ENCODE measurements around the gene SLC6A20.

The SLC6A20 gene

GRCh38 chr3:45787551-45787950, 8.8 kb downstream of the SLC6A20 start:
- Histone ChIP-seq H3K36me3 (ENCODE audit: insufficient read depth, low read length) (no peaks in the 10 kb centered on the region), H3K4me3 (ENCODE audit: low read length) (no peak overlapping the region), H3K4me2 (ENCODE audit: low read length) (no peak overlapping the region), H3K4me1 (ENCODE audit: control insufficient read depth, insufficient read depth, low read length) (no peaks in the 10 kb centered on the region), H3K9me3 (replicated peaks; ENCODE audit: low read length) (no peaks in the 10 kb centered on the region), H3K9ac (ENCODE audit: low read depth, low read length) (no peak overlapping the region), H3K27me3 (ENCODE audit: control insufficient read depth, insufficient read depth, low read length) (peaks cover 65% of the 10 kb centered on the region)

DNA sequence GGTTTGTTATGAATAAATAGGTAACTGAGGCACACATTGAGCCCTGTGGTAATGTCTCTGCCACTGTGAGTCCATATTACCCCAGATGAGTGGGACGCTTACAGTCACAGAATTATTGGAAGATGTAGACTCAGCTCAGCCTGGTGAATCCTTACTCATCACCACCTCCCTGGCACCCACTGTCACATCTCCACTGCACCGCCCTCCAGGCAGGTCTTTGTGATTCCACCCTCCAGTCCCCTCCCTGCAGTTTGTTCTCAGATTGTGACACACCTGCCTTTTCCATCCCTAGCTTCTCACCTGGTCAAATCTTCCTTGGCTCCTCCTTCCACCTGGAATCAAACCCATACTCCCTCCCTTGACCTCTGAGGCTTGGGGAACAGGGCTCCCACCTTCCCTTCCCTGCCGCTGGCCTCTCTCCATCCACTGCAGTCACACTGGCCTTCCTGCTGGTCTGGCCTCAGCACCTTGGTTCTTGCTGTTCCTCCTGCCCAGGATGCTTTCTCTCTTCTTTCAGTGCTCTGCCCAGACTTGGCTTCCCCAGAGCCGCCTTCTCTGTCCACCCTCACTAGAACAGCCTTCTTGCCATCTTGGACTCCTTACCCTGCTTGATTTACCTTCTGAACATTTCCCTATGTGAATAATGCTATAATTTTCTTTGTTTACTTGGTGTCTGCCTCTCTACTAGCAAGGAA, 9.4 kb downstream of the SLC6A20 start:
- Histone ChIP-seq H3K27me3 (ENCODE audit: control insufficient read depth, insufficient read depth, low read length) (peaks cover 65% of the 10 kb centered on the region), H3K9me3 (replicated peaks; ENCODE audit: low read length) (no peaks in the 10 kb centered on the region), H3K9ac (ENCODE audit: low read depth, low read length) (no peak overlapping the region), H3K36me3 (ENCODE audit: insufficient read depth, low read length) (no peaks in the 10 kb centered on the region), H3K4me2 (ENCODE audit: low read length) (no peak overlapping the region), H3K4me1 (ENCODE audit: control insufficient read depth, insufficient read depth, low read length) (no peaks in the 10 kb centered on the region), H3K4me3 (ENCODE audit: low read length) (no peak overlapping the region)

- Histone ChIP-seq H3K4me2 (ENCODE audit: low read length) (no peak overlapping the region), H3K9ac (ENCODE audit: low read depth, low read length) (no peak overlapping the region), H3K4me3 (ENCODE audit: low read length) (no peak overlapping the region), H3K4me1 (ENCODE audit: control insufficient read depth, insufficient read depth, low read length) (no peaks in the 10 kb centered on the region), H3K9me3 (replicated peaks; ENCODE audit: low read length) (no peaks in the 10 kb centered on the region), H3K27me3 (ENCODE audit: control insufficient read depth, insufficient read depth, low read length) (peaks cover 60% of the 10 kb centered on the region), H3K36me3 (ENCODE audit: insufficient read depth, low read length) (no peaks in the 10 kb centered on the region)
Observed at GRCh38 chr3:45785605-45786150, 10.7 kb downstream of the SLC6A20 start.

DNA sequence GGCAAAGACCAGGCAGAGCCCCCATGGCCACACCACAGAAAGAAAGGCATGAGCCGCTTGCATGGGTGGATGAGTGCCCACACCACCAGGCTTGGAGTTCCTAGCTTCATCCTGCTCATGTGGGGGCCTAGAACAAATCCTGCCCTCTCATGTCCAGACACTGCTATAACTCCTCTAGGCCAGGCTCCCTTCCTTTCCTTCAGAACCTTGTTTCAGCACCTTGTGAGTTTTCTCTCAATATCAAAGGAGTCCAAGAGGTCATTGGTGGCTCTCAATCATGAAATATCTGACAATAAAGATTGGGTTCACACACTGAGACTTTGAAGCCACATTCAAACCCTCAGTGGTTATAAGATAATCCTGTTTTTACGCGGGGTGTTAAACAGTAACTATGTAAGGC, 12.7 kb downstream of the SLC6A20 start:
- Histone ChIP-seq H3K4me1 (ENCODE audit: control insufficient read depth, insufficient read depth, low read length) (no peaks in the 10 kb centered on the region), H3K27me3 (ENCODE audit: control insufficient read depth, insufficient read depth, low read length) (peaks cover 68% of the 10 kb centered on the region), H3K4me2 (ENCODE audit: low read length) (no peak overlapping the region), H3K9ac (ENCODE audit: low read depth, low read length) (no peak overlapping the region), H3K4me3 (ENCODE audit: low read length) (no peak overlapping the region), H3K9me3 (replicated peaks; ENCODE audit: low read length) (no peaks in the 10 kb centered on the region), H3K36me3 (ENCODE audit: insufficient read depth, low read length) (no peaks in the 10 kb centered on the region)

- Histone ChIP-seq H3K4me2 (ENCODE audit: low read length) (no peak overlapping the region), H3K9ac (ENCODE audit: low read depth, low read length) (no peak overlapping the region), H3K36me3 (ENCODE audit: insufficient read depth, low read length) (no peaks in the 10 kb centered on the region), H3K4me3 (ENCODE audit: low read length) (no peak overlapping the region), H3K9me3 (replicated peaks; ENCODE audit: low read length) (no peaks in the 10 kb centered on the region), H3K27me3 (ENCODE audit: control insufficient read depth, insufficient read depth, low read length) (peaks cover 69% of the 10 kb centered on the region), H3K4me1 (ENCODE audit: control insufficient read depth, insufficient read depth, low read length) (no peaks in the 10 kb centered on the region)
Observed at GRCh38 chr3:45782381-45782780, 14.0 kb downstream of the SLC6A20 start.

DNA sequence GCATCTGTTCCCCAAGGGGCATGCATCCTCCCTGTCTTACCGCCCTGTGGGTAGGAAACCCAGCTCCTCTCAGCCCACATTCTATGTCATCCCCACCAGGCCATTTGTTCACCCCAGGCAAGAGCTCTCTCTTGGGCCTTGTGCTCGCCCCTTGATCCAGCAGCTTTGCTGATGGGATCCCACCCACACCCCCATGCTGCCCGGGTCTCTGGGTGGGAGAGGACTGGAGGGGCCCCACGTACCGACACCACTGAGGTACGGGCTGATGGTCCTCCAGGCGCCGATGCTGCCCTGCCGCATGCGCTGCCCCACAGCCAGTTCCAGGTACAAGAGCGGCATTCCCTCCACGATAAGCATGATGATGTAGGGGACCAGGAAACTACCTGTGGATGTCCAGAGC, 14.5 kb downstream of the SLC6A20 start:
- Histone ChIP-seq H3K9ac (ENCODE audit: low read depth, low read length) (no peak overlapping the region), H3K4me2 (ENCODE audit: low read length) (no peak overlapping the region), H3K36me3 (ENCODE audit: insufficient read depth, low read length) (no peaks in the 10 kb centered on the region), H3K4me3 (ENCODE audit: low read length) (no peak overlapping the region), H3K9me3 (replicated peaks; ENCODE audit: low read length) (no peaks in the 10 kb centered on the region), H3K4me1 (ENCODE audit: control insufficient read depth, insufficient read depth, low read length) (no peaks in the 10 kb centered on the region), H3K27me3 (ENCODE audit: control insufficient read depth, insufficient read depth, low read length) (peaks cover 70% of the 10 kb centered on the region)

DNA sequence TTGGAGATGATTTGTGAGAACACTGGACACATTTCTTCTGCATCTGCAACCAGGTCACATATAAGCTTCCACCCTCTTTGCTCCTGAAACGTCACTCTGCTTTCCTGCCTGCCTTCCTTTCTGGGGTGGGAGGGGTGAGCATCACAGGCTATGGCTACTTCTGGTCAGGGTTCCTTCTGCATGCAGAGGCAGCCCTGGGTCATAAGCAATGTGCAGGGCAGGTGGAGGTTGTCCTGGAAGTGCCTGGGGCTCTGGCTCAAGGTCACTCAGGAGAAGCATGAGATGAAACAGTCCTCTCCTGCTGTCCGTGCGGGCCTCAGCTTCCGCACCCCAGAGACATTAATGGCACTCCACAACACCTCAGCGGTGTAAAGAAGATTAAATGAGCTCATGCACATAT, 15.1 kb downstream of the SLC6A20 start:
- no peaks in the 10 kb centered on the region for H3K4me1 ChIP-seq (ENCODE audit: control insufficient read depth, insufficient read depth, low read length)
- peaks cover 70% of the 10 kb centered on the region for H3K27me3 ChIP-seq (ENCODE audit: control insufficient read depth, insufficient read depth, low read length)
- H3K36me3 ChIP-seq (ENCODE audit: insufficient read depth, low read length), result no peaks in the 10 kb centered on the region
- no peak overlapping the region for H3K4me2 ChIP-seq (ENCODE audit: low read length)
- H3K9me3 ChIP-seq (replicated peaks; ENCODE audit: low read length), result no peaks in the 10 kb centered on the region
- H3K9ac ChIP-seq (ENCODE audit: low read depth, low read length), result no peak overlapping the region
- H3K4me3 ChIP-seq (ENCODE audit: low read length), result no peak overlapping the region

DNA sequence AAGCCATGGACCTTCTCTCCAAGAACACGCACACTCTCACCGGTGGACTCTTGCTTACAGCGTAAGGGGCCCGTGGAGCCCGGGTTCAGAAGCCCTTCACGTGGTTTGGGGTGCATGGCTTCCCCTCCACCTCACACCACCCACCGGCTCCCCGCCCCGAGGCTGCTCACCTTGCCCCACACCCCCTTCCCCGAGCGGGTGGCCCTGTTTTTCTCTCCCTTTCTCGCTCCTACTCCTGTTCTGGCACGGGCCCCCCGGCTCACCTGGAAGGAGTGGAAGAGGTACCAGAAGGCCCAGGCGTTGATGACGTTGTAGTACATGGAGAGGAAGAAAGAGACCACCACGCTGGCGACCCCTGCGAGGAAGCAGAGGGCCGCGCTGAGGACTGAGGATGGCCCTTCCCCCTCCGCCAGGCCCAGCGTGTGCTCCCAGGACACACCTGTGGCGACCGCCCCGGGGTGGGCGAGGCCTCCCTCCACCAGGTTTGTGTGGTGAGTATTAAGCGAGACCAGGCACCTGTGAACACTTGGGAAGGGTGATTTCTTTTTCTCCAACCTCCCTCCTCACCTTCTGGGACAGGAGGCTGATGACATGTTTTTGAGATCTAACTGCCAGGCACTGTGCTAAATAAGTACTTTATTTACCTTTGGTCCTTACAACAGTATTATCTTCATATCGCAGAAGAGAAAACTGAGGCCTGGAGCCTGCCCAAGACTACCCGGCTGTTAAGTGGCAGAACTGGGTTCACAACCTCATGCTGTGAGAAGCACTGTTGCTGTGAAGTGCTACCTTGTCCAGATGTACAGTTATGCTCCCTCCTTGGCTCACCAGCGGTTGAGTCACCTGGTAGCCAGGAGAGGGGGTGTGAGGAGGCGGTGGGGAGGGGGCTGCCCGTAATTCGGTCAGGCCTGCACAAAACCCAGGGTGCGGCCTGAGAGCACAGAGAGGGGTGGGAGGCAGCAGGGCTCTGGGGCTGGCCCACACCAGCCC, 16.3 kb downstream of the SLC6A20 start:
- Histone ChIP-seq H3K4me1 (ENCODE audit: control insufficient read depth, insufficient read depth, low read length) (no peaks in the 10 kb centered on the region), H3K36me3 (ENCODE audit: insufficient read depth, low read length) (no peaks in the 10 kb centered on the region), H3K27me3 (ENCODE audit: control insufficient read depth, insufficient read depth, low read length) (peaks cover 68% of the 10 kb centered on the region), H3K9ac (ENCODE audit: low read depth, low read length) (no peak overlapping the region), H3K9me3 (replicated peaks; ENCODE audit: low read length) (no peaks in the 10 kb centered on the region), H3K4me2 (ENCODE audit: low read length) (no peak overlapping the region), H3K4me3 (ENCODE audit: low read length) (no peak overlapping the region)

GRCh38 chr3:45778761-45779201, 17.6 kb downstream of the SLC6A20 start:
- no peaks in the 10 kb centered on the region for H3K36me3 ChIP-seq (ENCODE audit: insufficient read depth, low read length)
- H3K4me2 ChIP-seq (ENCODE audit: low read length), result no peak overlapping the region
- no peaks in the 10 kb centered on the region for H3K4me1 ChIP-seq (ENCODE audit: control insufficient read depth, insufficient read depth, low read length)
- H3K9ac ChIP-seq (ENCODE audit: low read depth, low read length), result no peak overlapping the region
- no peaks in the 10 kb centered on the region for H3K9me3 ChIP-seq (replicated peaks; ENCODE audit: low read length)
- peaks cover 66% of the 10 kb centered on the region for H3K27me3 ChIP-seq (ENCODE audit: control insufficient read depth, insufficient read depth, low read length)
- no peak overlapping the region for H3K4me3 ChIP-seq (ENCODE audit: low read length)

GRCh38 chr3:45777746-45778386, 18.5 kb downstream of the SLC6A20 start:
- H3K9ac ChIP-seq (ENCODE audit: low read depth, low read length), result no peak overlapping the region
- peaks cover 67% of the 10 kb centered on the region for H3K27me3 ChIP-seq (ENCODE audit: control insufficient read depth, insufficient read depth, low read length)
- H3K4me2 ChIP-seq (ENCODE audit: low read length), result no peak overlapping the region
- H3K36me3 ChIP-seq (ENCODE audit: insufficient read depth, low read length), result no peaks in the 10 kb centered on the region
- H3K4me3 ChIP-seq (ENCODE audit: low read length), result no peak overlapping the region
- H3K4me1 ChIP-seq (ENCODE audit: control insufficient read depth, insufficient read depth, low read length), result no peaks in the 10 kb centered on the region
- H3K9me3 ChIP-seq (replicated peaks; ENCODE audit: low read length), result no peaks in the 10 kb centered on the region

GRCh38 chr3:45777111-45777745, 19.1 kb downstream of the SLC6A20 start:
- no peak overlapping the region for H3K9ac ChIP-seq (ENCODE audit: low read depth, low read length)
- peaks cover 68% of the 10 kb centered on the region for H3K27me3 ChIP-seq (ENCODE audit: control insufficient read depth, insufficient read depth, low read length)
- H3K36me3 ChIP-seq (ENCODE audit: insufficient read depth, low read length), result no peaks in the 10 kb centered on the region
- H3K4me1 ChIP-seq (ENCODE audit: control insufficient read depth, insufficient read depth, low read length), result no peaks in the 10 kb centered on the region
- no peak overlapping the region for H3K4me3 ChIP-seq (ENCODE audit: low read length)
- no peaks in the 10 kb centered on the region for H3K9me3 ChIP-seq (replicated peaks; ENCODE audit: low read length)
- H3K4me2 ChIP-seq (ENCODE audit: low read length), result no peak overlapping the region

All from skeletal muscle satellite cell (primary cell).